K562 (cell line): ENCODE results near the gene ARMC12.

Experiments
- ARID4B ChIP-seq: sonication (generic); formaldehyde crosslinking; IDR thresholded peaks from 2 replicates; pipeline ENCODE4 v1.8.0; 2022; ENCODE audit warnings: mild to moderate bottlenecking, missing genetic modification reagents
- CHD1 ChIP-seq: fragments of 200-600 bp; sonication (generic); IDR thresholded peaks from one replicate; pipeline ENCODE4 v1.6.1; 2012; ENCODE audit warnings: mild to moderate bottlenecking, moderate library complexity, low read length, inconsistent platforms
- CTCF ChIP-seq, 3 experiments: IDR thresholded peaks in 2 of 3; conservative IDR thresholded peaks in 1 of 3; 2 replicates each; pipeline ENCODE4 v1.5.1; 2011 to 2012; ENCODE audit warnings: low read length in 3 of 3, mild to moderate bottlenecking in 3 of 3, control low read depth in 2 of 3, improper control_type of control experiment in 1 of 3, inconsistent platforms in 1 of 3, low read depth in 1 of 3, mixed read lengths in 1 of 3, moderate library complexity in 1 of 3; ENCODE audit not compliant: insufficient read depth in 2 of 3
- NBN ChIP-seq: fragments of 450-650 bp; IDR thresholded peaks from 2 replicates; pipeline ENCODE4 v1.6.1; 2016; ENCODE audit warnings: low read depth, mild to moderate bottlenecking
- NR3C1 ChIP-seq: sonication (generic); formaldehyde crosslinking; IDR thresholded peaks from 2 replicates; pipeline ENCODE4 v1.8.1; 2022; ENCODE audit warnings: missing genetic modification reagents
- POLR3A ChIP-seq: IDR thresholded peaks from 2 replicates; pipeline ENCODE4 v1.6.1; 2011; ENCODE audit warnings: borderline replicate concordance, mild to moderate bottlenecking, moderate library complexity; ENCODE audit not compliant: insufficient read length, insufficient read depth; ENCODE audit errors: extremely low read depth
- REST ChIP-seq, 2 experiments: fragments of 450-650 bp; formaldehyde crosslinking in 1 of 2; IDR thresholded peaks; 2 replicates each; pipeline versions ENCODE4 v1.4.0 to v1.6.1; 2014 to 2020; ENCODE audit warnings: mild to moderate bottlenecking in 2 of 2, borderline replicate concordance in 1 of 2, low read depth in 1 of 2
- SP1 ChIP-seq: sonication (generic); formaldehyde crosslinking; IDR thresholded peaks from 2 replicates; pipeline ENCODE4 v1.8.1; 2022; ENCODE audit warnings: mild to moderate bottlenecking, missing genetic modification reagents
- ZZZ3 ChIP-seq: fragments of 450-650 bp; IDR thresholded peaks from 2 replicates; pipeline ENCODE4 v1.6.1; 2016; ENCODE audit warnings: antibody characterized with exemption, mild to moderate bottlenecking, moderate library complexity

- TF ChIP-seq ARID4B (CRISPR knock-in tag): peak; percentile 84
- no peak for TF ChIP-seq NR3C1 (CRISPR knock-in tag)
- peak; percentile 30 to 50 (median 42) for TF ChIP-seq CTCF (IDR thresholded peaks at IDR 0.05 in 2 of 3, conservative IDR thresholded peaks at IDR 0.05 in 1 of 3; ENCODE audit: insufficient read depth in 2 of 3, low read depth in 1 of 3, low read length in 3 of 3)
- peak; percentile 61; the same call in 1 of the 2 replicates for TF ChIP-seq NBN
- TF ChIP-seq CHD1: no peak
- TF ChIP-seq POLR3A: no peak
- peak; percentile 53; the same call in 1 of the 2 replicates for TF ChIP-seq SP1
- TF ChIP-seq REST (IDR thresholded peaks at IDR 0.05; ENCODE audit: borderline replicate concordance): no peak
- no peak for TF ChIP-seq REST (CRISPR knock-in tag; IDR thresholded peaks at IDR 0.05; ENCODE audit: low read depth)
- TF ChIP-seq ZZZ3: no peak
Measured at GRCh38 chr6:35731736-35732532, 4.9 kb upstream of the ARMC12 start.
